Ishikawa (cell line): ENCODE data around the gene RANBP17.

Source experiments
- CEBPB ChIP-seq: IDR thresholded peaks from 2 replicates; pipeline ENCODE4 v1.6.1; 2012
- EP300 ChIP-seq: IDR thresholded peaks from 2 replicates; pipeline ENCODE4 v1.6.1; 2012; ENCODE audit warnings: borderline replicate concordance
- FOXM1 ChIP-seq: IDR thresholded peaks from 2 replicates; pipeline ENCODE4 v1.6.1; 2012; ENCODE audit warnings: low read depth, borderline replicate concordance
- REST ChIP-seq: IDR thresholded peaks from 2 replicates; pipeline ENCODE4 v1.6.1; 2012; ENCODE audit warnings: low read depth, mild to moderate bottlenecking
- TEAD4 ChIP-seq: IDR thresholded peaks from 2 replicates; pipeline ENCODE4 v1.6.1; 2012
- USF1 ChIP-seq: IDR thresholded peaks from 2 replicates; pipeline ENCODE4 v1.6.1; 2012
- YY1 ChIP-seq: IDR thresholded peaks from 2 replicates; pipeline ENCODE4 v1.6.1; 2012; ENCODE audit warnings: low read depth
- ZBTB7A ChIP-seq: IDR thresholded peaks from 2 replicates; pipeline ENCODE4 v1.6.1; 2012; ENCODE audit warnings: low read depth

GRCh38 chr5:171322527-171322926 lies 460.7 kb downstream of the RANBP17 start:
- no peak for TF ChIP-seq FOXM1
- TF ChIP-seq ZBTB7A: no peak
- TF ChIP-seq USF1: no peak
- TF ChIP-seq YY1: no peak
- TF ChIP-seq EP300: no peak
- no peak for TF ChIP-seq TEAD4
- no peak for TF ChIP-seq REST
- TF ChIP-seq CEBPB: no peak
